Neural cell (in vitro differentiated cells): Measurements from ENCODE around the gene NPHP4. TPM values are rescaled to one million over a fixed set of nuclear protein-coding genes. Genes with fewer than 3 reads are reported as not detected.

Source experiments
- H2AFZ ChIP-seq: fragments of 200-600, 300-800 bp; sonication (generic), shearing (Covaris generic); 2 replicates; pipeline ENCODE4 v1.6.0; 2014; ENCODE audit warnings: low read depth, mild to moderate bottlenecking, antibody characterized with exemption, low read length, moderate library complexity
- H3F3A ChIP-seq: fragments of 200-600 bp; shearing (Covaris generic); 2 replicates; pipeline ENCODE4 v1.6.1; 2016; ENCODE audit warnings: mild to moderate bottlenecking, moderate library complexity, mixed read lengths, antibody characterized with exemption, low read length; ENCODE audit not compliant: insufficient read depth, poor library complexity, severe bottlenecking
- H3K27ac ChIP-seq: fragments of 200-600, 300-800 bp; sonication (generic), shearing (Covaris generic); 2 replicates; pipeline ENCODE4 v1.5.1; 2014; ENCODE audit warnings: mild to moderate bottlenecking, low read length, moderate library complexity
- H3K27me3 ChIP-seq: fragments of 300-800, 200-600 bp; sonication (generic), shearing (Covaris generic); 2 replicates; pipeline ENCODE4 v1.6.0; 2014; ENCODE audit warnings: mild to moderate bottlenecking, low read depth, low read length, moderate library complexity; ENCODE audit not compliant: insufficient read depth
- H3K36me3 ChIP-seq: fragments of 300-800, 200-600 bp; sonication (generic), shearing (Covaris generic); 2 replicates; pipeline ENCODE4 v1.5.1; 2014; ENCODE audit warnings: mild to moderate bottlenecking, antibody characterized with exemption, low read length, moderate library complexity; ENCODE audit not compliant: insufficient read depth
- H3K4me2 ChIP-seq: fragments of 300-800, 200-600 bp; sonication (generic), shearing (Covaris generic); 2 replicates; pipeline ENCODE4 v1.6.0; 2014; ENCODE audit warnings: mild to moderate bottlenecking, low read length
- H3K4me3 ChIP-seq: fragments of 300-800, 200-600 bp; sonication (generic), shearing (Covaris generic); 2 replicates; pipeline ENCODE4 v1.5.1; 2014; ENCODE audit warnings: mild to moderate bottlenecking, low read length, moderate library complexity
- H3K79me2 ChIP-seq: fragments of 200-600 bp; shearing (Covaris generic); replicated peaks from 2 replicates; pipeline ENCODE4 v1.6.0; 2014; ENCODE audit warnings: mild to moderate bottlenecking, low read length, moderate library complexity; ENCODE audit not compliant: insufficient read depth
- H3K9ac ChIP-seq: fragments of 300-800, 200-600 bp; sonication (generic), shearing (Covaris generic); 2 replicates; pipeline ENCODE4 v1.6.1; 2016; ENCODE audit warnings: mild to moderate bottlenecking, low read length, mixed read lengths
- H3K9me2 ChIP-seq: fragments of 200-600 bp; shearing (Covaris generic); 2 replicates; pipeline ENCODE4 v1.6.1; 2016; ENCODE audit warnings: mild to moderate bottlenecking, low read length, mixed read lengths; ENCODE audit not compliant: insufficient read depth
- H3K9me3 ChIP-seq: fragments of 200-600, 300-800 bp; sonication (generic), shearing (Covaris generic); 2 replicates; pipeline ENCODE4 v1.6.1; 2016; ENCODE audit warnings: mild to moderate bottlenecking, mixed run types, low read length, moderate library complexity, mixed read lengths
- H4K20me1 ChIP-seq: fragments of 200-600 bp; shearing (Covaris generic); 2 replicates; pipeline ENCODE4 v1.6.1; 2016; ENCODE audit warnings: mild to moderate bottlenecking, mixed run types; ENCODE audit not compliant: insufficient read depth
- CTCF ChIP-seq: fragments of 450-650 bp; IDR thresholded peaks from 2 replicates; pipeline ENCODE4 v1.5.1; 2014; ENCODE audit warnings: antibody characterized with exemption, mild to moderate bottlenecking, moderate library complexity; ENCODE audit not compliant: poor library complexity, severe bottlenecking
- EP300 ChIP-seq: fragments of 450-650 bp; conservative IDR thresholded peaks from 2 replicates; pipeline ENCODE4 v1.6.1; 2014; ENCODE audit warnings: antibody characterized with exemption, mild to moderate bottlenecking, moderate library complexity; ENCODE audit not compliant: poor library complexity, severe bottlenecking
- EZH2 ChIP-seq: fragments of 200-600, 300-800 bp; shearing (Covaris generic), sonication (generic); IDR thresholded peaks from 2 replicates; pipeline ENCODE4 v1.6.1; 2014; ENCODE audit warnings: antibody characterized with exemption, low read length, borderline replicate concordance, mild to moderate bottlenecking; ENCODE audit not compliant: insufficient read depth, poor library complexity, severe bottlenecking
- MXI1 ChIP-seq: fragments of 450-650 bp; conservative IDR thresholded peaks from 2 replicates; pipeline ENCODE4 v1.6.1; 2014; ENCODE audit warnings: antibody characterized with exemption, mild to moderate bottlenecking; ENCODE audit not compliant: poor library complexity, severe bottlenecking
- POLR2AphosphoS5 ChIP-seq: IDR thresholded peaks from 2 replicates; pipeline ENCODE4 v1.6.1; 2012
- RAD21 ChIP-seq: fragments of 450-650 bp; conservative IDR thresholded peaks from 2 replicates; pipeline ENCODE4 v1.6.1; 2014; ENCODE audit warnings: antibody characterized with exemption, mild to moderate bottlenecking, moderate library complexity
- REST ChIP-seq: IDR thresholded peaks from 2 replicates; pipeline ENCODE4 v1.6.1; 2012; ENCODE audit warnings: borderline replicate concordance
- SMC3 ChIP-seq: fragments of 450-650 bp; conservative IDR thresholded peaks from 2 replicates; pipeline ENCODE4 v1.6.1; 2014; ENCODE audit warnings: antibody characterized with exemption, mild to moderate bottlenecking, moderate library complexity; ENCODE audit not compliant: poor library complexity
- TAF1 ChIP-seq: IDR thresholded peaks from 2 replicates; pipeline ENCODE4 v1.6.1; 2012; ENCODE audit warnings: low read depth
- polyA plus RNA-seq: library from polyadenylated mRNA; depleted of rRNA; stranded (reverse); fragments of >200 nt; gene quantifications from 2 replicates; pipeline ENCODE4 v1.2.3, GENCODE V29; 2014

Gene NPHP4
- polyA plus RNA-seq, 1 donor from 2014 or later, result 17.1 TPM

GRCh38 chr1:5877683-5878530, 114.3 kb downstream of the NPHP4 start:
- no peak overlapping the region for H3K4me2 ChIP-seq
- no peak overlapping the region for H3K9ac ChIP-seq
- no peaks in the 10 kb centered on the region for H4K20me1 ChIP-seq
- H3K27ac ChIP-seq, result no peak overlapping the region
- TF ChIP-seq CTCF, result no peak
- no peaks in the 10 kb centered on the region for H3K9me3 ChIP-seq
- no peaks in the 10 kb centered on the region for H3K9me2 ChIP-seq
- H3K27me3 ChIP-seq, result no peaks in the 10 kb centered on the region
- no peaks in the 10 kb centered on the region for H3K79me2 ChIP-seq
- no peaks in the 10 kb centered on the region for H3K36me3 ChIP-seq
- no peak overlapping the region for H3K4me3 ChIP-seq
- H3F3A ChIP-seq, result no peaks in the 10 kb centered on the region
- no peak overlapping the region for H2AFZ ChIP-seq

- no peak overlapping the region for H2AFZ ChIP-seq
- no peaks in the 10 kb centered on the region for H3K27me3 ChIP-seq
- H3K4me2 ChIP-seq, result no peak overlapping the region
- no peaks in the 10 kb centered on the region for H3K79me2 ChIP-seq
- no peak overlapping the region for H3K27ac ChIP-seq
- H4K20me1 ChIP-seq, result no peaks in the 10 kb centered on the region
- H3F3A ChIP-seq, result no peaks in the 10 kb centered on the region
- H3K9me2 ChIP-seq, result no peaks in the 10 kb centered on the region
- H3K36me3 ChIP-seq, result no peaks in the 10 kb centered on the region
- H3K4me3 ChIP-seq, result no peak overlapping the region
- no peak for TF ChIP-seq TAF1
- no peaks in the 10 kb centered on the region for H3K9me3 ChIP-seq
- H3K9ac ChIP-seq, result no peak overlapping the region
Observed at GRCh38 chr1:5877001-5877400, 115.2 kb downstream of the NPHP4 start.

GRCh38 chr1:5876094-5876650, 116.1 kb downstream of the NPHP4 start:
- no peak overlapping the region for H3K4me2 ChIP-seq
- TF ChIP-seq EP300, result no peak
- TF ChIP-seq REST, result no peak
- TF ChIP-seq TAF1, result no peak
- TF ChIP-seq CTCF, result no peak
- TF ChIP-seq POLR2AphosphoS5, result no peak
- TF ChIP-seq MXI1, result no peak
- no peak for TF ChIP-seq SMC3
- TF ChIP-seq RAD21, result no peak
- TF ChIP-seq EZH2, result no peak
- H3K36me3 ChIP-seq, result no peaks in the 10 kb centered on the region
- H3K9ac ChIP-seq, result no peak overlapping the region
- H3K27ac ChIP-seq, result no peak overlapping the region
- no peaks in the 10 kb centered on the region for H4K20me1 ChIP-seq
- H3K9me2 ChIP-seq, result no peaks in the 10 kb centered on the region
- no peak overlapping the region for H2AFZ ChIP-seq
- H3K79me2 ChIP-seq, result no peaks in the 10 kb centered on the region
- H3K4me3 ChIP-seq, result no peak overlapping the region
- no peaks in the 10 kb centered on the region for H3F3A ChIP-seq
- H3K9me3 ChIP-seq, result no peaks in the 10 kb centered on the region
- no peaks in the 10 kb centered on the region for H3K27me3 ChIP-seq
